HG02970 (cell line): Measurements from ENCODE around the gene DIP2C.
"Not testable (repeated sequence)": the region's sequence is repeated elsewhere in the genome, so short reads cannot be mapped to it uniquely, and the experiment has no call there.

ENCODE experiments used
- ATAC-seq: cut with Tn5 transposase; IDR thresholded peaks from one replicate; pipeline ENCODE4 v1.9.1; 2021; ENCODE audit warnings: mild to moderate bottlenecking, moderate library complexity, moderate number of reproducible peaks; ENCODE audit not compliant: unreplicated experiment, low FRiP score

Gene DIP2C

DNA sequence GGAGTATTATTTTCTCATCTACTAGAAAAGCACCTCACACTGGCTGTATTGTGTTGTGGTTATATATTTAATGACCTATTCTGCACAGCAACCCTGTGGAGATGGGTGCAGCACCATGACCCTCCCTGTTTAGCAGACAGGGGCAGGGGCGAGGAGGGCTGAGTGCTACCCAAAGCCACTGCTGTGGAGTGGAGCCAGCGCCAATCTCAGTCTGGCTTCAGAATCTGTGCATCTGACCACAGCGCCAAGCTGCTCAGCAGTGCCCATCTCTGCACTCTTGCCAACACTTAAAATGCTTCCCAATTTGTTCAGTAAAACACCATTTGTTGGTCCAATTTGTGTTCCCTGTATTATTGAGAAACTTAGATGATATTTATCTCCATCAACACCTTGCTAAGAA, 315.1 kb downstream of the DIP2C start:
- no peak for ATAC-seq

GRCh38 chr10:373526-374309, 315.8 kb downstream of the DIP2C start:
- ATAC-seq: no peak

DNA sequence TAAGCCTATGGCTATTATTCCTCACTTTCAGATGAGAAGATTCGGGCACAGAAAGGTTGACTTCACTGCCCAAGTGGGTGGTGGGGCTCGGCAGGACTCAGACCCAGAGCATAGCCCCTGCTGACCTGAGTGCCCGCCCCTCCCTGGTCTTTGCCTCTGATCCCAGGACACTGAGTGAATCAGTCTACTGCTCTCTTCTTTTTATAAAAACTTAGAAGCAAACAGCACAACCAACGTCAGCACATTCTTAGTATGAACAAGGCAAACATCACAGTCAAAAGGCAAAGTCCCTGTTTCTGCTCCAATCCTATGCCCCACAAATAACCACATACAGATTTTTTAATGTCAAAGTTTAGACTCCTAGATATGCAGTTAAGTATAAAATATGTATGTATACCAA, 316.5 kb downstream of the DIP2C start:
- ATAC-seq: no peak

GRCh38 chr10:372566-372965, 316.9 kb downstream of the DIP2C start:
- no peak for ATAC-seq

DNA sequence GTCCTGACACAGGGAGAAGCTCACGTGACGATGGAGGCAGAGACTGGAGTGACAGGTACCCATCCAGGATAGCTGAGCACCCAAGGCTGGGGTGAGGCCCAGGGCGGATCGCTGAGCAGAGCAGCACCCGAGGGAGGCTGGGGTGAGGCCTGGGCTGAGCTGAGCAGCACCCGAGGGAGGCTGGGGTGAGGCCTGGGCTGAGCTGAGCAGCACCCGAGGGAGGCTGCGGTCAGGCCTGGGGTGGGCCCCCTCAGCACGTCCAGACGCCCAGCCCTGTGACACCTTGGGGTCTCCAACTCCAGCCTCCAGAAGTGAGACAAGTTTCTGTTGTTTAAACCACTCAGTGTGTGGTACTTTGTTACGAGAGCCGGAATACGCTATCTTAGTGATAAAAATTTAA, 318.0 kb downstream of the DIP2C start:
- no peak for ATAC-seq

GRCh38 chr10:370449-370825, 319.0 kb downstream of the DIP2C start:
- ATAC-seq: no peak

DNA sequence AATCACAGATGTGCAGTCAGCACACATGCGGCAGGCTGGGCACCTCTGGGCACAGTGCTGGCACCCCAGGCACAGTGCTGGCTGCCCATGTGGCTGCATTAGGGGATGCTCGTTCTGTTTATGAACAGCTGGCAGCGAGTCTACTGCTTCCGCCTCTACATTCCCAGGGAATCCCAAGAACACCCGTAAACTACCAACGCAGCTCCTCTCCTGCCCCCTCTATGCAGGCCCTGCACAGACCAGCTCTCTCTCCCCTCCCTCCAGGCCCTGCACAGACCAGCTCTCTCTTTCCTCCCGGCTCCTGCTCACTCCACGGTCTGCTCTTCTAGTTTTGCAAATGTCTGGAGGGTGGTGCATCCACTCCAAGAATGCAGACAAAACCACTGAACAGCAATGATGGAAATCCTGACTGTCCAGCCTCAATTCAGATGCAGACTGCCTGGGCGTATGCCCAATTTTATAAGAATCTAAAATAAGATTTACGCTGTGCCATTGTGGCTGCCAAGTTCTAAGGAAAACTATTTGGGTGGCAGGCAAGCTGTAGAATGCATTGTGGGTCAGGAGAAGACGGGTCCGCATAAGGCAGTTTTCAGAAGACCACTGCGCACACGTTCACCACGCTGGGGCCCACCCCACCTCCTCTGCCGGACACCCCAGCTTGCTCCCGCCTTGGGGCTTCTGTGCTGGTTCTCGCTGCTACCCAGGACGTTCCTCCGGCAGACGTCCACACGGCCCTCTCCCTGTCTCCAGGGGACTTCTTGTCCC, 319.6 kb downstream of the DIP2C start:
- no peak for ATAC-seq

DNA sequence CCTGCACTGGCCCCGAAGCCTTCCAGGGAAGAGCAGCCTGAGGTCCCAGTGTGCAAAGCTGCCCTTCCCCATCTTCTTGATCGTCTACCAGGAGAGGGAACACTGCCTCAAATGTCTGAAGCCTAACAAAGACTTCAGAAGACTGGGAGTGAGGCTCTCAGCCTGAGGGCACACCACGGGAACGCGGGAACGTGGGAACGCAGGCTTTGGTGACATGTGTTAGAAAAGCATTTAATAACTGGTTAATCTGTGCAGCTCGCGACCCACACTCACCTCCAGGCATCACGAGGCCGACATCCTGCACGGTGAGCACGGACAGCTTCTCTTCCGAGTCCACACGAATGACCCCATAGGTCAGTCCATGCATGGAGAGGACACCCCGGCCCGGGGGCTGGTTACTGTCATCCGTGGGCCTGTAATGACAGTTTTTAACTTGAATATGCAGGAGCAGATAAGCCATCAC, 320.2 kb downstream of the DIP2C start:
- no peak for ATAC-seq

- ATAC-seq: no peak
These were observed 320.8 kb downstream of the DIP2C start for GRCh38 chr10:368579-369220.

- ATAC-seq: not testable (repeated sequence)
These were observed 321.4 kb downstream of the DIP2C start for GRCh38 chr10:368107-368506.

GRCh38 chr10:367636-368035, 321.8 kb downstream of the DIP2C start:
- no peak for ATAC-seq

GRCh38 chr10:366186-366585, 323.3 kb downstream of the DIP2C start:
- ATAC-seq: no peak

DNA sequence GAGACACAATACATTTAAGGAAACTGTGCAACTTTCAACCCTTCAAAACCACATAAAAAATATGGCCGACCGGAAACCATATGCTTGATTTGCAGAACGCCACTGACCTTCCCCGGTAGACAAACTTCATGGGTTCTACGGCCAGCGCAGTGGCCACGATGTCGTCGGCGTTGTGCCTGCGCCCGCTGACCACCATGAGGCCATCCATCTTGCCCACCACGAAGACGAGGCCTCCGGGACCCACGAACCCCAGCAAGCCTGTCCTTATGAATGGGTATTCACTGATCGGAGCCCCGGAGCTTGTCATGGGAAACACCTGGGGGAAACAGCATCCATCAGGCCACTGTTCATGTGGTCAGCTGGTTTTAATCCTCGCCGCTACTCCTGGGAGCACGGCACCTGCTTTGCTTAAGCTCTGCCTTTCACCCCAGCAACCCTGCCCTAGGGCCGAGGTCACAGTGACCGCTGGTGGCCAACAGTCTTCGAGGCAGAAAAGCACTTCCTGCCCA, 325.1 kb downstream of the DIP2C start:
- ATAC-seq: no peak

DNA sequence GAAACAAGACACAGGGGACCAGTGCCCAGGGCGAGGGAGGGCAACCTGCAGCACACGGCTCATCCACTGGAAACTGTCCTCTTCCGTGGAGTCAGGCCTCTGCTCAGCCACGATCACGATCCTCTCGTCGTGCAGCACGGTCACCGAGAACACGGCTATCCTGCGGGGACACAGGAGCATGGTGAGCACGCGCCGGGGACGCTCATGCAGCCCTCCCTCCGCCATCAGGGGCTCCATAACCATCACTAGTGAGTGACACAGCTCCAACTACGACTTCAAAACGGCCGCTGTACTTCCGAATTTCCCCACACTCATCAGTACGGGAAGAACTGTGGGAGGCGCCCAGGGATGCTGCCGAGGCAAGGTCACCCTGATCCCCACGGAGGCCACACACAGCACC, 326.3 kb downstream of the DIP2C start:
- ATAC-seq: no peak

DNA sequence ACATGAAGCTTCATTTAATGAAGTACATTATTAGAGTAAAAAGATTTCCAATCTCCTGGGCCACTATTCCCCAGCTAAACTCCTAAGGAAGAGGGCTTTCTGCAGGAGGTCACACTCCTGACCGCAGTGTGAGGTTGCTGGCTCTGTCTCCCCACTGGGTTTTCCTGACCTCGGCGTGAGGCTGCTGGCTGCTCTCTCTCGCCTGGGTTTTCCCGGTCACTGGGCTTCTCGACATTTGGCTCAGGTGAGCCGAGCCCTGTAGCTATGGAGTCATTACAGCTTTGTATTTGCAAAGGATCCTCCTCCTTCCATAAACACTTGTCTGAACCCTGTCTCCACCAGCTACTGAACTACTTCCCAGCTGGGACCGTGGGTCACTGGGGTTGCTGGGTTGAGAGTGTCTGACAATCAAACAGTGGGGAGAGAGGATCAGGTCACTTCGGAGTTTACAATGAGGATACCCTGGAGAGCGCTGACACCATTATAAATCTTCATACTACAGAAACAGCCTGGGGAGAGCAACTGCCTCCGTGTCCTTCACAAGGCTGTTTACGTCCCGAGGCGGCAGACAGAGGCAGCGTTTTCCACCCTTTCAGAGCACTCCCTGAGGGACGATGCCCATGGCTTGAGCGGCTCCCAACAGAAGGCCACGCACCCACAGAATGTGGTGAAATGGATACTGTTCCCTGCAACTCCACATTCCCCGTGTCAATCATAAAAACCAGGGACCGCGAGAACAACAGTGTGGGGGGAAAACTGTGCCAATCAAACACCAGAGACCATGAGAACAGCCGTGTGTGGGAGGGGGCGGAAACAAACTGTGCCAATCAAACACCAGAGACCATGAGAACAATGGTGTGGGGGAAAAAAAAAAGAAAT, 328.0 kb downstream of the DIP2C start:
- no peak for ATAC-seq

- ATAC-seq: no peak
These were observed 328.8 kb downstream of the DIP2C start for GRCh38 chr10:360653-361052.

GRCh38 chr10:359762-360161, 329.7 kb downstream of the DIP2C start:
- no peak for ATAC-seq

- ATAC-seq: no peak
These were observed 330.4 kb downstream of the DIP2C start for GRCh38 chr10:359093-359492.

- no peak for ATAC-seq
These were observed 332.1 kb downstream of the DIP2C start for GRCh38 chr10:357201-357950.

DNA sequence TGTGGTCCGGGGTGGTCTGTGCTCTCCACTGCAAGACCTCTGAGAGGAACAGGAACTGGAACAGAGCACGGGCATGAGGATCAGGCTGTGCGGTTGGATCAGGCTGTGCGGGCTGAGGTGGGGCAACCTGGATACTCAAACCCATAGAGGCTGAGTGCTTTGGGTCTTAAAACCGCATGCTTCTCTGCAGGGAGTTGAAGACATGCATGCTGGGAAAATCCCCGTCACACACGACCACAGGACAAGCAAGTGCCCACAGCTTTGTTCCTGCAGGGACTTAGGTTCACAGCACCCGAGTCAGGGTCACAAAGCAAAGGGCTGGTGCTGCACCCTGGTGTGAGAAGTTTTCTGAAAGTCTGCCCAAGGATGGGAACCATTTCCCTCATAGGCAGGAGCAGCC, 333.0 kb downstream of the DIP2C start:
- ATAC-seq: no peak
